HepG2 (cell line): ENCODE measurements around the gene IDS. TPM values are rescaled to one million over a fixed set of nuclear protein-coding genes. Genes with fewer than 3 reads are reported as not detected.
A peak's percentile ranks its signal among the peaks of the same experiment; 100 is the strongest.

ENCODE experiments used
- ATF1 ChIP-seq: IDR thresholded peaks from 2 replicates; pipeline ENCODE4 v1.6.1; 2016; ENCODE audit warnings: mild to moderate bottlenecking, control low read depth
- DBP ChIP-seq: sonication (generic); formaldehyde crosslinking; IDR thresholded peaks from 2 replicates; pipeline ENCODE4 v1.4.0; 2020; ENCODE audit warnings: missing genetic modification reagents; ENCODE audit errors: not compliant biosample characterization
- FOXP4 ChIP-seq: sonication (generic); formaldehyde crosslinking; IDR thresholded peaks from 2 replicates; pipeline ENCODE4 v1.4.0; 2020; ENCODE audit warnings: missing genetic modification reagents
- GABPB1 ChIP-seq: IDR thresholded peaks from 2 replicates; pipeline ENCODE4 v1.6.1; 2016; ENCODE audit warnings: mild to moderate bottlenecking, missing genetic modification reagents, moderate library complexity, missing compliant biosample characterization
- GPN1 ChIP-seq: sonication (generic); formaldehyde crosslinking; IDR thresholded peaks from 2 replicates; pipeline ENCODE4 v1.5.1; 2020; ENCODE audit warnings: missing genetic modification reagents, borderline replicate concordance
- HNRNPH1 ChIP-seq: fragments of 200-400 bp; formaldehyde crosslinking; optimal IDR thresholded peaks from 2 replicates; pipeline ENCODE3; 2017; ENCODE audit warnings: mild to moderate bottlenecking, low read depth, low read length
- KDM5B ChIP-seq: sonication (generic); formaldehyde crosslinking; IDR thresholded peaks from 2 replicates; pipeline ENCODE4 v1.4.0; 2020; ENCODE audit warnings: missing genetic modification reagents, mild to moderate bottlenecking, borderline replicate concordance
- MAX ChIP-seq: IDR thresholded peaks from 2 replicates; pipeline ENCODE4 v1.6.1; 2012; ENCODE audit warnings: inconsistent platforms
- MEIS1 ChIP-seq: sonication (generic); formaldehyde crosslinking; IDR thresholded peaks from 2 replicates; pipeline ENCODE4 v1.9.0; 2021; ENCODE audit warnings: mild to moderate bottlenecking, missing genetic modification reagents, moderate library complexity, borderline replicate concordance
- NR2F6 ChIP-seq, 2 experiments: IDR thresholded peaks; 2 replicates each; pipeline ENCODE4 v1.6.1; 2016; ENCODE audit warnings: antibody characterized with exemption in 1 of 2, mild to moderate bottlenecking in 1 of 2
- ZNF292 ChIP-seq: sonication (generic); formaldehyde crosslinking; IDR thresholded peaks from 2 replicates; pipeline ENCODE4 v1.8.1; 2022; ENCODE audit warnings: mild to moderate bottlenecking, low read depth, missing genetic modification reagents, borderline replicate concordance
- ZNF34 ChIP-seq: sonication (generic); formaldehyde crosslinking; IDR thresholded peaks from 2 replicates; pipeline ENCODE4 v1.4.0; 2020; ENCODE audit warnings: mild to moderate bottlenecking, missing genetic modification reagents, borderline replicate concordance
- ZNF446 ChIP-seq: sonication (generic); formaldehyde crosslinking; IDR thresholded peaks from 2 replicates; pipeline ENCODE4 v1.5.0; 2020; ENCODE audit warnings: mild to moderate bottlenecking, missing genetic modification reagents
- ZNF616 ChIP-seq: sonication (generic); formaldehyde crosslinking; IDR thresholded peaks from 2 replicates; pipeline ENCODE4 v1.5.0; 2020; ENCODE audit warnings: low read depth, mild to moderate bottlenecking, missing genetic modification reagents
- ZNF773 ChIP-seq: sonication (generic); formaldehyde crosslinking; IDR thresholded peaks from 2 replicates; pipeline ENCODE4 v1.4.0; 2020; ENCODE audit warnings: missing genetic modification reagents, borderline replicate concordance
- ZNF777 ChIP-seq: sonication (generic); formaldehyde crosslinking; IDR thresholded peaks from 2 replicates; pipeline ENCODE4 v1.4.0; 2020; ENCODE audit warnings: missing genetic modification reagents
- polyA plus RNA-seq, 8 experiments: library from polyadenylated mRNA; depleted of rRNA in 3 of 8; stranded (reverse) in 7 of 8; unstranded in 1 of 8; fragments of >200 nt; fragmentation: Illumina TruSeq in 4 of 8; extraction: Trizol in 4 of 8; gene quantifications; 2 replicates each; pipeline versions ENCODE4 v1.2.1 to v1.2.3, GENCODE V29; 2011 to 2016; ENCODE audit warnings: low read depth in 4 of 8, missing spikeins in 1 of 8, mixed read lengths in 1 of 8; ENCODE audit not compliant: insufficient read depth in 1 of 8
- total RNA-seq, 5 experiments: library from RNA; depleted of rRNA; stranded (reverse); fragments of >200 nt; fragmentation: Illumina TruSeq; extraction: Trizol; gene quantifications; 2 replicates each; pipeline ENCODE4 v1.2.3, GENCODE V29; 2016; ENCODE audit warnings: low read depth in 1 of 5
- TF ChIP-seq, protein P1 (sequence below): IDR thresholded peaks from 2 replicates; pipeline ENCODE4 v1.6.1; 2016
- TF ChIP-seq, protein P2 (sequence below): sonication (generic); formaldehyde crosslinking; conservative IDR thresholded peaks from 2 replicates; pipeline ENCODE4 v1.8.0; 2022; ENCODE audit warnings: mild to moderate bottlenecking, moderate library complexity, missing genetic modification reagents
- TF ChIP-seq, protein P3 (sequence below): sonication (generic); formaldehyde crosslinking; IDR thresholded peaks from 2 replicates; pipeline ENCODE4 v1.4.0; 2020; ENCODE audit warnings: missing genetic modification reagents, borderline replicate concordance

IDS gene
- total and polyA plus RNA-seq, 2 of the 13 experiments (the other 11 are each of a cell fraction or from before 2014, with no cell fraction given) = 2.2 to 11.9 TPM

- TF ChIP-seq, protein P1, sequence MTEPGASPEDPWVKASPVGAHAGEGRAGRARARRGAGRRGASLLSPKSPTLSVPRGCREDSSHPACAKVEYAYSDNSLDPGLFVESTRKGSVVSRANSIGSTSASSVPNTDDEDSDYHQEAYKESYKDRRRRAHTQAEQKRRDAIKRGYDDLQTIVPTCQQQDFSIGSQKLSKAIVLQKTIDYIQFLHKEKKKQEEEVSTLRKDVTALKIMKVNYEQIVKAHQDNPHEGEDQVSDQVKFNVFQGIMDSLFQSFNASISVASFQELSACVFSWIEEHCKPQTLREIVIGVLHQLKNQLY (CRISPR knock-in tag) = no peak
- TF ChIP-seq HNRNPH1 = no peak
- no peak for TF ChIP-seq NR2F6 (IDR thresholded peaks at IDR 0.05)
- no peak for TF ChIP-seq NR2F6 (CRISPR knock-in tag; IDR thresholded peaks at IDR 0.05)
- TF ChIP-seq FOXP4 = no peak
- TF ChIP-seq ZNF34 (CRISPR knock-in tag) = no peak
- no peak for TF ChIP-seq ZNF446 (CRISPR knock-in tag)
- no peak for TF ChIP-seq ZNF292 (CRISPR knock-in tag)
- peak; percentile 42; the same call in 1 of the 2 replicates for TF ChIP-seq MAX
- TF ChIP-seq MEIS1 (CRISPR knock-in tag) = no peak
- TF ChIP-seq ATF1 (CRISPR knock-in tag) = no peak
- TF ChIP-seq ZNF777 (CRISPR knock-in tag) = peak; percentile 43; the same call in 1 of the 2 replicates
- TF ChIP-seq DBP = no peak
- TF ChIP-seq ZNF616 = no peak
- peak; percentile 52; the same call in 1 of the 2 replicates for TF ChIP-seq GABPB1
- TF ChIP-seq, protein P2, sequence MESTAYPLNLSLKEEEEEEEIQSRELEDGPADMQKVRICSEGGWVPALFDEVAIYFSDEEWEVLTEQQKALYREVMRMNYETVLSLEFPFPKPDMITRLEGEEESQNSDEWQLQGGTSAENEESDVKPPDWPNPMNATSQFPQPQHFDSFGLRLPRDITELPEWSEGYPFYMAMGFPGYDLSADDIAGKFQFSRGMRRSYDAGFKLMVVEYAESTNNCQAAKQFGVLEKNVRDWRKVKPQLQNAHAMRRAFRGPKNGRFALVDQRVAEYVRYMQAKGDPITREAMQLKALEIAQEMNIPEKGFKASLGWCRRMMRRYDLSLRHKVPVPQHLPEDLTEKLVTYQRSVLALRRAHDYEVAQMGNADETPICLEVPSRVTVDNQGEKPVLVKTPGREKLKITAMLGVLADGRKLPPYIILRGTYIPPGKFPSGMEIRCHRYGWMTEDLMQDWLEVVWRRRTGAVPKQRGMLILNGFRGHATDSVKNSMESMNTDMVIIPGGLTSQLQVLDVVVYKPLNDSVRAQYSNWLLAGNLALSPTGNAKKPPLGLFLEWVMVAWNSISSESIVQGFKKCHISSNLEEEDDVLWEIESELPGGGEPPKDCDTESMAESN (CRISPR knock-in tag) = no peak
- no peak for TF ChIP-seq ZNF773
- TF ChIP-seq, protein P3, sequence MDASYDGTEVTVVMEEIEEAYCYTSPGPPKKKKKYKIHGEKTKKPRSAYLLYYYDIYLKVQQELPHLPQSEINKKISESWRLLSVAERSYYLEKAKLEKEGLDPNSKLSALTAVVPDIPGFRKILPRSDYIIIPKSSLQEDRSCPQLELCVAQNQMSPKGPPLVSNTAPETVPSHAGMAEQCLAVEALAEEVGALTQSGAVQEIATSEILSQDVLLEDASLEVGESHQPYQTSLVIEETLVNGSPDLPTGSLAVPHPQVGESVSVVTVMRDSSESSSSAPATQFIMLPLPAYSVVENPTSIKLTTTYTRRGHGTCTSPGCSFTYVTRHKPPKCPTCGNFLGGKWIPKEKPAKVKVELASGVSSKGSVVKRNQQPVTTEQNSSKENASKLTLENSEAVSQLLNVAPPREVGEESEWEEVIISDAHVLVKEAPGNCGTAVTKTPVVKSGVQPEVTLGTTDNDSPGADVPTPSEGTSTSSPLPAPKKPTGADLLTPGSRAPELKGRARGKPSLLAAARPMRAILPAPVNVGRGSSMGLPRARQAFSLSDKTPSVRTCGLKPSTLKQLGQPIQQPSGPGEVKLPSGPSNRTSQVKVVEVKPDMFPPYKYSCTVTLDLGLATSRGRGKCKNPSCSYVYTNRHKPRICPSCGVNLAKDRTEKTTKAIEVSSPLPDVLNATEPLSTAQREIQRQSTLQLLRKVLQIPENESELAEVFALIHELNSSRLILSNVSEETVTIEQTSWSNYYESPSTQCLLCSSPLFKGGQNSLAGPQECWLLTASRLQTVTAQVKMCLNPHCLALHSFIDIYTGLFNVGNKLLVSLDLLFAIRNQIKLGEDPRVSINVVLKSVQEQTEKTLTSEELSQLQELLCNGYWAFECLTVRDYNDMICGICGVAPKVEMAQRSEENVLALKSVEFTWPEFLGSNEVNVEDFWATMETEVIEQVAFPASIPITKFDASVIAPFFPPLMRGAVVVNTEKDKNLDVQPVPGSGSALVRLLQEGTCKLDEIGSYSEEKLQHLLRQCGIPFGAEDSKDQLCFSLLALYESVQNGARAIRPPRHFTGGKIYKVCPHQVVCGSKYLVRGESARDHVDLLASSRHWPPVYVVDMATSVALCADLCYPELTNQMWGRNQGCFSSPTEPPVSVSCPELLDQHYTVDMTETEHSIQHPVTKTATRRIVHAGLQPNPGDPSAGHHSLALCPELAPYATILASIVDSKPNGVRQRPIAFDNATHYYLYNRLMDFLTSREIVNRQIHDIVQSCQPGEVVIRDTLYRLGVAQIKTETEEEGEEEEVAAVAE (CRISPR knock-in tag) = no peak
- TF ChIP-seq GPN1 = no peak
- TF ChIP-seq KDM5B (CRISPR knock-in tag) = 0 out of 2 replicates have a peak, but pooled peaks have one; percentile 20
Observed at GRCh38 chrX:149504915-149505651, at the start of gene IDS (continued).
